OCI-LY3 (cell line): Measurements from ENCODE around the gene SERPINB4.
A peak's percentile ranks its signal among the peaks of the same experiment; 100 is the strongest.

ENCODE experiments used
- H2AFZ ChIP-seq: fragments of 200-600, 300-600 bp; shearing (Covaris generic); 2 replicates; pipeline ENCODE4 v1.6.0; 2014; ENCODE audit warnings: antibody characterized with exemption, low read depth, low read length
- H3K27ac ChIP-seq: fragments of 200-600, 300-600 bp; sonication (generic); 2 replicates; pipeline ENCODE4 v1.5.1; 2014; ENCODE audit warnings: mild to moderate bottlenecking, low read length, moderate library complexity, mixed read lengths
- H3K27me3 ChIP-seq: fragments of 200-600, 300-600 bp; sonication (generic); 2 replicates; pipeline ENCODE4 v1.6.1; 2014; ENCODE audit warnings: low read depth, low read length, mixed read lengths
- H3K36me3 ChIP-seq: fragments of 200-600, 300-600 bp; sonication (generic); replicated peaks from 2 replicates; pipeline ENCODE3; 2014; ENCODE audit warnings: low read depth, low read length, mixed read lengths
- H3K4me1 ChIP-seq: fragments of 300-600, 200-600 bp; sonication (generic); 2 replicates; pipeline ENCODE4 v1.6.1; 2014; ENCODE audit warnings: low read length, mixed read lengths
- H3K4me2 ChIP-seq: fragments of 200-600, 300-600 bp; sonication (generic); 2 replicates; pipeline ENCODE4 v1.6.1; 2014; ENCODE audit warnings: low read length, mixed read lengths
- H3K4me3 ChIP-seq: fragments of 300-600, 200-600 bp; sonication (generic); 2 replicates; pipeline ENCODE4 v1.5.1; 2014; ENCODE audit warnings: antibody characterized with exemption, mild to moderate bottlenecking, low read length, moderate library complexity
- H3K79me2 ChIP-seq: fragments of 300-600, 200-600 bp; shearing (Covaris generic); 2 replicates; pipeline ENCODE4 v1.6.1; 2014; ENCODE audit warnings: mild to moderate bottlenecking, low read length, mixed read lengths
- H3K9ac ChIP-seq: fragments of 300-600, 200-600 bp; shearing (Covaris generic); 2 replicates; pipeline ENCODE4 v1.6.0; 2014; ENCODE audit warnings: mild to moderate bottlenecking, low read length, moderate library complexity
- H3K9me3 ChIP-seq: fragments of 200-600, 300-600 bp; shearing (Covaris generic); 2 replicates; pipeline ENCODE4 v1.6.1; 2014; ENCODE audit warnings: low read length, mixed read lengths; ENCODE audit not compliant: insufficient read depth
- H4K20me1 ChIP-seq: fragments of 200-600, 300-600 bp; sonication (generic); 2 replicates; pipeline ENCODE4 v1.6.1; 2016; ENCODE audit warnings: low read length, mixed read lengths; ENCODE audit not compliant: insufficient read depth
- EZH2phosphoT487 ChIP-seq: fragments of 200-600 bp; shearing (Covaris generic); IDR thresholded peaks from 2 replicates; pipeline ENCODE4 v1.6.1; 2018; ENCODE audit warnings: antibody characterized with exemption, mixed run types, low read depth
- TF ChIP-seq, protein P1 (sequence below): fragments of 200-600, 300-600 bp; sonication (generic); IDR thresholded peaks from 2 replicates; pipeline ENCODE4 v1.5.1; 2014; ENCODE audit warnings: antibody characterized with exemption, low read length, low read depth

Gene SERPINB4

DNA sequence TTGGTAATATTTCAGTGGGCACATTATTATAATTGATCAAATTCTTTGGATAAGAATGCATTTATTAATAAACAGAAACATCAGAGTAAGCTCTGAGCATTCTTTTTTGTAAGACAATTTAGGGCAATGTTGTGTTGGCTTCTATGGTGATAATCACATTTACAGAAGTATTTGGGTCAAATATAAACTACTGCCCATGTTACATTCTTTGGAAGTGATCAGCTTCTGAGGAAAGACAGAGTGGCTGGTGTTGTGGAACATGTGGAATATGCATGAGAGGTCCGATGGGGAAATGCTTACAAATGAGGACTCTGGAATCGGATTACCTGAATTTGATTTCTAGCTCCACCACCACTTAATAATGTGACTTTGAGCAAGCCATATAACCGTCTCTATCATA, 37.5 kb downstream of the SERPINB4 start:
- Histone ChIP-seq H3K4me3 (no peak overlapping the region), H3K4me2 (peak overlapping the region; percentile 19), H3K79me2 (no peaks in the 10 kb centered on the region), H3K27me3 (no peaks in the 10 kb centered on the region), H3K36me3 (peaks cover 3% of the 10 kb centered on the region), H3K9ac (no peak overlapping the region), H2AFZ (peak overlapping the region; percentile 69), H3K4me1 (peaks cover 52% of the 10 kb centered on the region), H4K20me1 (no peaks in the 10 kb centered on the region), H3K27ac (no peak overlapping the region), H3K9me3 (0 out of 2 replicates have a peak, but pooled peaks cover 4% of the 10 kb centered on the region)
- TF ChIP-seq, protein P1, sequence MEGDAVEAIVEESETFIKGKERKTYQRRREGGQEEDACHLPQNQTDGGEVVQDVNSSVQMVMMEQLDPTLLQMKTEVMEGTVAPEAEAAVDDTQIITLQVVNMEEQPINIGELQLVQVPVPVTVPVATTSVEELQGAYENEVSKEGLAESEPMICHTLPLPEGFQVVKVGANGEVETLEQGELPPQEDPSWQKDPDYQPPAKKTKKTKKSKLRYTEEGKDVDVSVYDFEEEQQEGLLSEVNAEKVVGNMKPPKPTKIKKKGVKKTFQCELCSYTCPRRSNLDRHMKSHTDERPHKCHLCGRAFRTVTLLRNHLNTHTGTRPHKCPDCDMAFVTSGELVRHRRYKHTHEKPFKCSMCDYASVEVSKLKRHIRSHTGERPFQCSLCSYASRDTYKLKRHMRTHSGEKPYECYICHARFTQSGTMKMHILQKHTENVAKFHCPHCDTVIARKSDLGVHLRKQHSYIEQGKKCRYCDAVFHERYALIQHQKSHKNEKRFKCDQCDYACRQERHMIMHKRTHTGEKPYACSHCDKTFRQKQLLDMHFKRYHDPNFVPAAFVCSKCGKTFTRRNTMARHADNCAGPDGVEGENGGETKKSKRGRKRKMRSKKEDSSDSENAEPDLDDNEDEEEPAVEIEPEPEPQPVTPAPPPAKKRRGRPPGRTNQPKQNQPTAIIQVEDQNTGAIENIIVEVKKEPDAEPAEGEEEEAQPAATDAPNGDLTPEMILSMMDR = no peak
- no peak for TF ChIP-seq EZH2phosphoT487

DNA sequence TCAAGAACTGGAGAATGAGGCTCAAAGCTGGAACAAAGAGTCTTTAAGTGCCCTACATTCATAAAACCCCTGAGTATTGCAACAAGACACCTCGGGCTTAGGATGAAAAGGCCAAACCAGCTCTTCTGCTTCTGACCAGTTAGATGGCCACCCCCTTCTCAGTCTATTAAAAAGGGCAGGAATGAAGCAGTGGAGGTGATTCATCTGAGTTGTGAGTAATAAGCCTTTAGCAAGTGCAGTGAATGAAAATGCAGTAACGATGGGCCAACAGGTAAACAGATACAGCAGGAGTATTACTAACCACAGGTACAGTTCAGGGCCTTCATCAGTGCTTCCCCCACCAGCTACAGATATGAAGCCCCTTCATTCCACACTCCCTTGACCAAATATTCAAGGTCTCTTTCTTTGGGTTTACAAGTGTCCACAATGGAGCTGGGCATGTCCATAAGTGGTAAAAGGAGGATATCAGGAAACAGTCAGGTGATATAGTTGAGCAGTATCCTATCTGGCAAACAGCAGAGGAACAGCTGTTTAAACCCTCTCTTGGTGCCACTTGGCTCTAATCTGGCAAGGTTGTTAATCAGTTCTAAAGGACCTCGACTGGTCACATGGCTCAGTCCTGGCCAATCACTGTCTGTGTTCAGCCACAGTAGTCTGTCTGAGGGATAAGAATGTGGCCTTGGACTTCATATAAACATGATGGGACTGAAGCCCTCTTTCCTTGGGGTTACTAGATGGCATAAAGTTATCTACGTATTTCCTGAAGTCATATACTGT, 39.1 kb downstream of the SERPINB4 start:
- H3K9ac ChIP-seq = no peak overlapping the region
- H3K4me1 ChIP-seq = peaks cover 52% of the 10 kb centered on the region
- TF ChIP-seq EZH2phosphoT487 = no peak
- TF ChIP-seq, protein P1 = no peak
- H3K79me2 ChIP-seq = no peaks in the 10 kb centered on the region
- no peaks in the 10 kb centered on the region for H3K27me3 ChIP-seq
- no peak overlapping the region for H3K4me3 ChIP-seq
- H3K4me2 ChIP-seq = no peak overlapping the region
- 0 out of 2 replicates have a peak, but pooled peaks cover 4% of the 10 kb centered on the region for H3K9me3 ChIP-seq
- peak overlapping the region; percentile 25 for H2AFZ ChIP-seq
- peaks cover 5% of the 10 kb centered on the region for H3K36me3 ChIP-seq
- H3K27ac ChIP-seq = peak overlapping the region; percentile 81
- no peaks in the 10 kb centered on the region for H4K20me1 ChIP-seq

DNA sequence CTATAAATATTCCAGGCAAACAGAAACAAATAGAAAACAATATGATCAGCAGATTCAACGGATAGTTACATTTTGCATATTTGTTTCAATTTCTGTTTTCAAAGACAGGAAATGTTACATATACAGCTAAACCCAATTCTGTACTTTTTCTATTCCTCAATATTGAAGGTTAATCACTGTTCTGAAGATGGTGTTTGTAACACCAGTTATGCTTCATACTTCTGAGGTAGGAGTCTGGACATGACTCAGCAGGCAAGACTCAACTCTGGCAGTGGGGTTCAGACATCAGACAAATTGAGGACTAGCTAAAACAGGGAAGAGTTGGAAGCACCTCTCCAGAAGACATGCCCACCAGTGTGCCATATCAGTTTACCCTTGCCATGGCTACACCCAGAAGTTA, 40.3 kb downstream of the SERPINB4 start:
- Histone ChIP-seq H3K4me2 (peak overlapping the region; percentile 68), H3K27ac (peak overlapping the region; percentile 81), H3K27me3 (no peaks in the 10 kb centered on the region), H3K4me1 (peaks cover 52% of the 10 kb centered on the region), H3K79me2 (no peaks in the 10 kb centered on the region), H4K20me1 (no peaks in the 10 kb centered on the region), H3K36me3 (peaks cover 5% of the 10 kb centered on the region), H3K9ac (peak overlapping the region; percentile 51), H3K9me3 (0 out of 2 replicates have a peak, but pooled peaks cover 4% of the 10 kb centered on the region), H3K4me3 (peak overlapping the region; percentile 55), H2AFZ (peak overlapping the region; percentile 4; the same call in 1 of the 2 replicates)
- TF ChIP-seq EZH2phosphoT487 = no peak
- TF ChIP-seq, protein P1 = no peak

DNA sequence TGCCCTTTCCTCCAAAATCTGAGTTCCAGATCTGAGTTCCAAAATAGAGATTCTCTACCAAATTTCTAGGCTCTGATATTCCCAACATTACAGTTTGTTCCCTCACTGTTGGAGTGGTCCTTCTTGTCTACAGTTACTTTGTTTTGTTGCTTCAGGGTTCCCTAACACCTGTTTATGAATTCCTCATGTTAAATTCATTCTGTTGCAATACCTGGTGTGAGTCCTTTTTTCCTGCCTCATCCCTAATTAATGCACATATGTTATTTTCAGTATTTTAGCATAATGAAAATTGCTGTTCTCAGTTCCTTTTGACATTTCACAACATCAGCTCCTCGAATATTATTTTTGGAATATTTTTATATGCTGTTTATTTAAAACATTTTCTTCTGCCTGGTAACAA, 40.7 kb downstream of the SERPINB4 start:
- Histone ChIP-seq H3K79me2 (no peaks in the 10 kb centered on the region), H3K4me1 (peaks cover 52% of the 10 kb centered on the region), H3K27me3 (no peaks in the 10 kb centered on the region), H3K4me3 (peak overlapping the region; percentile 55), H4K20me1 (no peaks in the 10 kb centered on the region), H3K36me3 (peaks cover 5% of the 10 kb centered on the region), H3K9me3 (0 out of 2 replicates have a peak, but pooled peaks cover 4% of the 10 kb centered on the region), H3K4me2 (peak overlapping the region; percentile 68), H3K9ac (peak overlapping the region; percentile 51), H2AFZ (0 out of 2 replicates have a peak overlapping the region, but pooled peaks have one; percentile 4), H3K27ac (peak overlapping the region; percentile 81)
- TF ChIP-seq, protein P1 = no peak
- TF ChIP-seq EZH2phosphoT487 = no peak
